NCI-H345 treated with DMSO at 0.1 percent for 48 hours (cell line): ENCODE measurements around the gene SNX15.
A peak's percentile ranks its signal among the peaks of the same experiment; 100 is the strongest.

Experiments
- DNase-seq: peaks from one replicate; lab custom pipeline; 2025; ENCODE audit not compliant: unreplicated experiment; lab: John Stamatoyannopoulos, UW

Gene SNX15

DNA sequence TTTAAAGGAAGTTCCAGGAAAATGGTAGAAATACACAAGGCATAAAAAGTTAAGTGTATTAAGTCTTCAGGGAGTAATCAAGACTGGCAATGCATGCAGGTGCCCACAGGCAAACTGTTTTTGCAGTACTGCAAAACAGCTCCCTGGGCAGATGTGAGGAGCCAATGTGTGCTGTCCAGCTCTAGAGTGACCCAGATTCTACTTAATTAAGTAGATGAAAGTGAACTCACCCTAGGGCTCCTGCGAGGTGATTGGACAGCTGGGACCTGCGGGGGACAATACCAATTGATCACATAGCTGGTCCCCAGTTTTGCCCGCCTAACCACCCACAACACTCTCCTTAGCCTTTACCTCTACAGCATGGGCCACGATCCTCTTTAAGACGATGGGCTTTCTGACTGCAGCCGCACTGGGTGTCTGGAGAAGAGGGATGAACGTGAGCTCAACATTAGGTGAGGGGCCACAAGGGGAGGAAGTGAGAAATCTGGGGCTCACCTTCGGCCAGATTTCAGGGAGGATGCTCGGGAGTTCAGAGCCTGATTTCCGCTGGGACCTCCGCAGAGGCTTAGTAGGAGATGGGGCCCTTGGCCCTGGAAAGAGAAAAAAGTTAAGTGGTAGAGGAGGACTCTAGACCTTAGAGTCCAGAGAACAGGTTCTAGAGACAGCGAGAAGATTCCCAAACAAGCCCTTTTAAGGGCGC, 56.0 kb downstream of the SNX15 start:
- no peak for DNase-seq

DNA sequence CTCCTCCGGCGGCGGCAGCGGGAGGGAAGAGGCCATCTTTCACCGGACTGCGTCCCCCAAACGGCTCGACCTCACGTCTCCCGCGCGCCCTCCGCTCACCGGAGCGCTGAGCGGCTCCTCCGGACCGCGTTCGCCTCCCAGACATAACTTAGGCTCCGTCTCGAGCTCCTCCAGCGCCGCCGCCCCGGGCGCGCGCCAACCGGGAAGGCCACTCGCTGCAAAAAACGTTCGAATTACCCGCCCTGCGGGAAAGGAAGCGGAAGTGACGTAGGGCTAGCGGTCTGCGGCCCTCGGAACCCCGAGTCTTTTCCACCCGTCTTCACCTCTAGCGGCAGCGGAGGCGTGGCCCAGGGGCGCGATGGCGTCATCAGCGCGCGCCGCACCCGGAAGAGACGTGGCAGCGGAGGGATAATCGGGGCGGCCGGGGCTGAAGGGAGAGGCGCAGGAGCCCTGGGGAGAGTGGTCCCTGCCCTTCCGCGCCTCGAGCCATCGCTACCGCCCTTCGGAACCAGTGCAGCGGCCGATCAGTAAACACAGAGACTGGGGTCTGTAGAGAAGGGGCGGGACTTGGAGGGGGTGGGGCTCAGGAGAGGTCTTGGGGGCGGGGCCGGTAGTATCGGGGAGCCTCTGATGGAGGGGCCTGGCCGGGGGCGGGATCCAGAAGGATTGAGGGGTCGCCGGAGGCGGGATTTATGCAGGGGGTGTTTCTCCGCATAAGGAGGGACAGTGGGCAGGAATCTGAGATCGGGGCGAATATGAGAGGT, 56.8 kb downstream of the SNX15 start, which contains the start of the genes CDCA5 and ZFPL1:
Gene CDCA5, minus strand, starts transcription at position 207 of the 764 bp plus-strand sequence. Its CDS starts 62 bp downstream, at position 145.
Gene ZFPL1, plus strand, starts transcription at position 389 of the 764 bp plus-strand sequence. CDS start 477 bp downstream, outside the sequence.
- peak; percentile 87 for DNase-seq

DNA sequence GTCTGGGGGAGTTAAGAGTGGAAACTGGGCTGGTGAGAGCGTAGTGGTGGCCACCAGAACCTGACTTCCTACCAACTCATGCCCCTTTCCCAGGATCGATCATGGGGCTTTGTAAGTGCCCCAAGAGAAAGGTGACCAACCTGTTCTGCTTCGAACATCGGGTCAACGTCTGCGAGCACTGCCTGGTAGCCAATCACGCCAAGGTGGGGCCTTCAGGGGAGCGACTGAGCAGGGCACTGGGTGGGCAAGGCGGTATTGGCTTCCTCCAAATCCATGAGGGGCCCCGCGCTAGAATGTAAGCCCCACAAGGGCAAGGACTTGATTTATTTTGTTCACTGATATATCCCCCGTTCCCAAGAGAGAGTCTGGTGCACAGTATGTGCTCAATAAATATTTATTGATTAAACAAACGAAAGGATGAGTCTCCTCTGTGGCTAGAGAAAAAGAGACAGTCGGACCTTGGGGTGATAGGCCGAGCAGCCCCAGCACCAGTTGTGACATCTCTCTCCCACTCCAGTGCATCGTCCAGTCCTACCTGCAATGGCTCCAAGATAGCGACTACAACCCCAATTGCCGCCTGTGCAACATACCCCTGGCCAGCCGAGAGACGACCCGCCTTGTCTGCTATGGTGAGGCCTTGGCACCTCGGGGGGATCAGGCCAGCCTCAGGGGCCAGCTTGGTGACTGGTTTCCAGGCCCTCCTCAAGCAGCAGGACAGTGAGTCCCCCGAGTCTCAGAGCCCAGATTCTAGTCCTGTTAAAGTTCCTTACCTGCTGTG, 57.5 kb downstream of the SNX15 start:
- no peak for DNase-seq

DNA sequence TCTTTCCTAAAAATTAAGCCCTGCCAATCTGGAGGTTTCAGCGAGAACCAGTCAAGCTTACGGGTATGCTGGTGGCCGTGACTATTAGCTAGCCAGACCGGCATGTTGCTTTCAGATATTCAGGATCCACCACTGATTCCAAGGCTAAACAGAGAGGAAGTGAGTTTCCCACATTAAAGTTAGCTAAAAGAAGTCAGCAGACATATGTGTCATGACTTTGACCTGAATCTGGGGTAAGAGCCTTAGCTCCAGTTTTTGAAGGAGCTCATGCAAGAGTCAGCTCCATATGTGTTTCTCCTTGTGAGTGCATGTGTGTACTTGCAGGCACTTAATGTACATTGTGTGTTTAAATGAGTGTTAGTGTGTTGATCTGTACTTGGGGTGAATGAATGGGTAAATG, 58.2 kb downstream of the SNX15 start:
- DNase-seq, result no peak

DNA sequence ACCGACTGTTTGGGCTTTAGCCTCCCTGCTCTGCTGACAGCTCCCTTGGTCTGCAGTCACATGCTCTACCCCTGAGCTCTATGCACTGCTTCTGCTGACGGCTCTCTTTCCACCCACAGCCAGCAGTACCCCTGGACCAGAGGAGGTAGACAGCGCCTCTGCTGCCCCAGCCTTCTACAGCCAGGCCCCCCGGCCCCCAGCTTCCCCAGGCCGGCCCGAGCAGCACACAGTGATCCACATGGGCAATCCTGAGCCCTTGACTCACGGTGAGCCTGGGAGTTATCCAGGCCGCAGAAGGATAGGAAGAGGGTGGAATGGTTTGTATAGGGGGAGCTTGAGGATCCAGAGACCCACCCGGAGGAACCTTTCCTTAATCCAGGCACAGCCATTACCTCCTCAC, 59.6 kb downstream of the SNX15 start:
- no peak for DNase-seq

DNA sequence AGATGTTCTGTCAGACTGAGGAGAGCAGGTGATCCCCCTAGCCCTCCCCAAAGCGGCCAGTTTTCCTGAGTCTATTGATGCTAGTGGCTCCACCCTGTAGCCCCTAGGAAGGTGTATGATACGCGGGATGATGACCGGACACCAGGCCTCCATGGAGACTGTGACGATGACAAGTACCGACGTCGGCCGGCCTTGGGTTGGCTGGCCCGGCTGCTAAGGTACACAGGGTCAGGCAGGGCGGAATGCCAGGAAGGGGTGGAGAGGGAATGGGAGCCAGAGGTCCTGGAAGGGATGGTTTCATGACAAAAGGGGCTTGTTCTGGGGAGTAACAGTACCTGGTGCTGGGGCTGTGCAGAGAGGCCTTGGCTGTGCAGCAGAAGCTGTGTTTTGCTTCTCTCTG, 60.0 kb downstream of the SNX15 start:
- no peak for DNase-seq

DNA sequence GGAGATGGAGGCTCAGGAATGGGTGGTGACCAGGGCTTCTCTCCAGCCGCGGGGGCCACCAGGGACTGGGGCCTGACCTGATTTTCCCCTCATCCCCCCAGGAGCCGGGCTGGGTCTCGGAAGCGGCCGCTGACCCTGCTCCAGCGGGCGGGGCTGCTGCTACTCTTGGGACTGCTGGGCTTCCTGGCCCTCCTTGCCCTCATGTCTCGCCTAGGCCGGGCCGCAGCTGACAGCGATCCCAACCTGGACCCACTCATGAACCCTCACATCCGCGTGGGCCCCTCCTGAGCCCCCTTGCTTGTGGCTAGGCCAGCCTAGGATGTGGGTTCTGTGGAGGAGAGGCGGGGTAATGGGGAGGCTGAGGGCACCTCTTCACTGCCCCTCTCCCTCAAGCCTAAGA, 60.6 kb downstream of the SNX15 start:
- no peak for DNase-seq

DNA sequence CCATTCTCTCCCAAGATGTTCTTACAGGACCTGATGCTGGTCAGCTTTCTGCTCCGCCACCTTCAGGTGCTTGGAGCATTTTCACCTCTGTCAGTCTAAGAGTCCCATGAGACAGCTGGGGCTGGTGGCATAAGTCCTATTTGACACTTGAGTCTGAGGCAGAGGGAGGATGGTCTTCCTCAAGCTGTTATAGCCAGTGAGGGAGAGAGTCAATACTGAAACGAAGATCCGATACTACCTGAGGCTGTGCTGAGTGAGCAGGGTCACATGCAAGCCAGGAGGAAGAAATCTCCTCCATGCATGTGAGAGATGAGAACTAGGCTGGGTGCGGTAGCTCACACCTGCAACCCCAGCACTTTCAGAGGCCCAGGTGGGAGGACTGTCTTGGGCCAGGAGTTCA, 62.4 kb downstream of the SNX15 start:
- DNase-seq, result no peak
